Breast epithelium (tissue), 4 donors: ENCODE data around the gene CXCL11. TPM values are rescaled to one million over a fixed set of nuclear protein-coding genes. Genes with fewer than 3 reads are reported as not detected.

Experiments used
- DNase-seq, 2 donors: peaks; one replicate each; pipeline ENCODE4 v3.0.0-alpha.2; 2019; ENCODE audit warnings: low spot score in 2 of 2
- H3K27ac ChIP-seq, 2 donors: fragments of 200-600 bp; sonication (generic) in 1 of 2; one replicate each; pipeline ENCODE4 v1.5.1; 2016 to 2019; ENCODE audit warnings: mild to moderate bottlenecking in 1 of 2
- H3K27me3 ChIP-seq, 2 donors: fragments of 200-600 bp; sonication (generic) in 1 of 2; one replicate each; pipeline versions ENCODE4 v1.5.1 to v1.6.0; 2017 to 2019; ENCODE audit warnings: control low read depth in 1 of 2, mild to moderate bottlenecking in 1 of 2
- H3K36me3 ChIP-seq: fragments of 200-600 bp; one replicate; pipeline ENCODE4 v1.5.1; 2019
- H3K4me1 ChIP-seq, 2 donors: fragments of 200-600 bp; sonication (generic); one replicate each; pipeline ENCODE4 v1.5.1; 2016 to 2019; ENCODE audit warnings: control low read depth in 1 of 2
- H3K4me3 ChIP-seq, 3 donors: fragments of 200-600 bp; sonication (generic); 1 replicate in 2 of 3; 2 replicates in 1 of 3; pipeline ENCODE4 v1.5.1; 2016 to 2019; ENCODE audit warnings: mild to moderate bottlenecking in 3 of 3, moderate library complexity in 2 of 3
- H3K9me3 ChIP-seq, 2 donors: fragments of 200-600 bp; sonication (generic) in 1 of 2; one replicate each; pipeline ENCODE4 v1.5.1; 2016 to 2019; ENCODE audit warnings: control low read depth in 1 of 2
- POLR2A ChIP-seq: fragments of 450-650 bp; IDR thresholded peaks from one replicate; pipeline ENCODE4 v1.6.1; 2016; ENCODE audit warnings: antibody characterized with exemption, mild to moderate bottlenecking, moderate library complexity
- POLR2AphosphoS5 ChIP-seq, 3 donors: sonication (generic); formaldehyde crosslinking; IDR thresholded peaks; one replicate each; pipeline ENCODE4 v1.6.1; 2017; ENCODE audit warnings: antibody characterized with exemption in 3 of 3
- intact Hi-C: fragments of 100-400 bp; cut with DNase I; formaldehyde crosslinking; loops from one replicate; pipeline ENCODE4 v1.15.1; 2023; ENCODE audit warnings: low total_unique reads
- total RNA-seq, 3 donors: library from RNA; depleted of rRNA; stranded (reverse); fragments of >200 nt; gene quantifications; one replicate each; pipeline ENCODE4 v1.1.0, GENCODE V29; 2016
- TF ChIP-seq, protein P1 (sequence below), 3 donors: fragments of 450-650 bp; IDR thresholded peaks; one replicate each; pipeline ENCODE4 v1.5.1; 2016 to 2017; ENCODE audit warnings: antibody characterized with exemption in 3 of 3, mild to moderate bottlenecking in 3 of 3, moderate library complexity in 3 of 3

The CXCL11 gene
- total RNA-seq, 3 donors from 2014 or later, result not detected

DNA sequence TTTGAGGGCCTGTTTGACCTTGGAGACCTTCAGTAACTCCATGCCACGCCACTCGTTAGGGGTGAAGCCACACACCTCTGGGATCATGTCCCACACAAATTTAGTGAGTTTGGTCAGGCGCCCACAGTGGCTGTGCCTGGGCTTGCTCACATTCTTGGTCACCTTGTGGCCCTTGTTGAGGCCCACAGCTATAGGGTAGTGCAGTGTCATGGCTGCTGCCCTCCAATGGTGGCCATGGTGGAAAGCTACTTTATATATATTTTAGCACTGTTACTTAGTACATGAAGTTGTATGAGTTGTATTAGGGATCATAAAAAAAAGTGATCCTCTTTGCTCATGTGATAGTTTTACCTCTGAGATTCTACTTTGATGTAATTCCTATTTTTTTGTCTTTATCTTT, 985 bp upstream of the CXCL11 start:
- intact Hi-C loops, result no loop called here

DNA sequence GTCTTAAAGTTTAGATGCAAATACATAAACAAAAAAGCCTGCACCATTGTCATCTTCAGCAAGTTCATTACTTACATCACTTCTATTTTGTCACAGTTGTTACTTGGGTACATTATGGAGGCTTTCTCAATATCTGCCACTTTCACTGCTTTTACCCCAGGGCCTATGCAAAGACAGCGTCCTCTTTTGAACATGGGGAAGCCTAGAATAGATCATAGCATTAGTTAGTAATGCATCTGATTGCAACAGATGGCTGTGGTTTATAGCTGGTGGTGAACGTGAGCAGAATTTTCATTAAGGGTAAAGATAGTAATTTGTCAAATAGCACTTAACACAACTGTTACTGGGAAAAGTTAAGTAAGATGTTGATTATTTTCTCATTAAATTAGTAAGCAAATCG, 729 bp downstream of the CXCL11 start:
- DNase-seq, result no peak
- TF ChIP-seq POLR2AphosphoS5 (IDR thresholded peaks at IDR 0.05) (no peak), POLR2A (no peak)
- TF ChIP-seq, protein P1, sequence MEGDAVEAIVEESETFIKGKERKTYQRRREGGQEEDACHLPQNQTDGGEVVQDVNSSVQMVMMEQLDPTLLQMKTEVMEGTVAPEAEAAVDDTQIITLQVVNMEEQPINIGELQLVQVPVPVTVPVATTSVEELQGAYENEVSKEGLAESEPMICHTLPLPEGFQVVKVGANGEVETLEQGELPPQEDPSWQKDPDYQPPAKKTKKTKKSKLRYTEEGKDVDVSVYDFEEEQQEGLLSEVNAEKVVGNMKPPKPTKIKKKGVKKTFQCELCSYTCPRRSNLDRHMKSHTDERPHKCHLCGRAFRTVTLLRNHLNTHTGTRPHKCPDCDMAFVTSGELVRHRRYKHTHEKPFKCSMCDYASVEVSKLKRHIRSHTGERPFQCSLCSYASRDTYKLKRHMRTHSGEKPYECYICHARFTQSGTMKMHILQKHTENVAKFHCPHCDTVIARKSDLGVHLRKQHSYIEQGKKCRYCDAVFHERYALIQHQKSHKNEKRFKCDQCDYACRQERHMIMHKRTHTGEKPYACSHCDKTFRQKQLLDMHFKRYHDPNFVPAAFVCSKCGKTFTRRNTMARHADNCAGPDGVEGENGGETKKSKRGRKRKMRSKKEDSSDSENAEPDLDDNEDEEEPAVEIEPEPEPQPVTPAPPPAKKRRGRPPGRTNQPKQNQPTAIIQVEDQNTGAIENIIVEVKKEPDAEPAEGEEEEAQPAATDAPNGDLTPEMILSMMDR (IDR thresholded peaks at IDR 0.05), result no peak
- Histone ChIP-seq H3K4me1 (no peaks in the 10 kb centered on the region), H3K36me3 (no peaks in the 10 kb centered on the region), H3K27me3 (no peaks in the 10 kb centered on the region), H3K27ac (no peak overlapping the region), H3K4me3 (no peak overlapping the region), H3K9me3 (no peaks in the 10 kb centered on the region)
- intact Hi-C loops, result no loop called here

More for the DNA sequence above, 985 bp upstream of the CXCL11 start:
- H3K9me3 ChIP-seq, result no peaks in the 10 kb centered on the region
- TF ChIP-seq POLR2A (no peak), POLR2AphosphoS5 (IDR thresholded peaks at IDR 0.05) (no peak)
- TF ChIP-seq, protein P1 (IDR thresholded peaks at IDR 0.05), result no peak
- no peak overlapping the region for H3K27ac ChIP-seq
- no peak overlapping the region for H3K4me3 ChIP-seq
- no peaks in the 10 kb centered on the region for H3K4me1 ChIP-seq
- H3K36me3 ChIP-seq, result no peaks in the 10 kb centered on the region
- DNase-seq, result no peak
- H3K27me3 ChIP-seq, result no peaks in the 10 kb centered on the region

DNA sequence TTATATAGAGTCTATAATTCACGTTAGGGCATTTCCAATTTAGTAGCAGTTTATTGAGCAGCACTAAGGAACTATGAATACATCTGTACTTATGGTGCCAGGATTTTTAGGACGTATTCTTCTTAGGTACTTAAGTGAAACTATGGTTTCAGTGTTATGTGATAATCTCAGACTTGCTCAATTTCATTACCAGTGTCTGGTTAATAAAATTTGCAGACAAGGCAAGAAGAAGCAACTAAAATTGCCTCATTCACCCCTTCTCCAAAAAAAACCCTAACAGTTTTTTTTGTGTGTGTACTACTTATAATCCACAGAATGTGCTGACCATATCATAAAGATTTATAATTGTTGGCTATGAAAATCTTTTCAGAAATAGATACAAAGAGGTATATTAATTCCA, 6.6 kb downstream of the CXCL11 start:
- H3K4me1 ChIP-seq, result no peaks in the 10 kb centered on the region
- H3K27ac ChIP-seq, result no peak overlapping the region
- intact Hi-C loops, result no loop called here
- H3K36me3 ChIP-seq, result no peaks in the 10 kb centered on the region
- H3K9me3 ChIP-seq, result no peaks in the 10 kb centered on the region
- TF ChIP-seq POLR2A, result no peak
- no peak for TF ChIP-seq POLR2AphosphoS5 (IDR thresholded peaks at IDR 0.05)
- no peak for DNase-seq
- H3K27me3 ChIP-seq, result no peaks in the 10 kb centered on the region
- no peak overlapping the region for H3K4me3 ChIP-seq

DNA sequence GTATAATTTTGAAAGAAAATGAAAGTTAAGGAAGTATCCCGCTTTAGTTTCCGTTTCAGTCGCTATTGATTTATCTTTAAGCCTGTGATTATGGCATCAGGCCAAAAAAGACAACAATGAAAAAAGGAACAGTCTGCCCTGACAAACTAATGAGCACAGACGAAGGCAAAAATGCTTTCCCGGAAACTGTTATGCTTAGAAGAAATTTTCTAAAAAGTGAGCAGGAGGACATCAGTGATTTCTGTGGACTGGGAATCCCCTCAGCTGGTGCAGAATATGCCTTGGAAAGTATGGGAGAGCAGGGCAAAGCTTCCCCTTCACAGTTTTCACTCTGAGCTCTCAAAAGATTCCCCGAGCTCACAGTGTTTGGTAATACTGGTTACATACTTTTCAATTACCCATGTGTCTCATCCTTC, 7.5 kb downstream of the CXCL11 start:
- peak overlapping the region; percentile 26 to 59 (median 37) for H3K4me3 ChIP-seq
- H3K27me3 ChIP-seq, result no peaks in the 10 kb centered on the region
- H3K4me1 ChIP-seq, result no peaks in the 10 kb centered on the region
- intact Hi-C loops, result no loop called here
- no peak for DNase-seq
- H3K9me3 ChIP-seq, result no peaks in the 10 kb centered on the region
- no peaks in the 10 kb centered on the region for H3K36me3 ChIP-seq
- H3K27ac ChIP-seq, result no peak overlapping the region
- TF ChIP-seq POLR2A, result no peak
- TF ChIP-seq POLR2AphosphoS5 (IDR thresholded peaks at IDR 0.05), result no peak
- TF ChIP-seq, protein P1 (IDR thresholded peaks at IDR 0.05), result no peak

DNA sequence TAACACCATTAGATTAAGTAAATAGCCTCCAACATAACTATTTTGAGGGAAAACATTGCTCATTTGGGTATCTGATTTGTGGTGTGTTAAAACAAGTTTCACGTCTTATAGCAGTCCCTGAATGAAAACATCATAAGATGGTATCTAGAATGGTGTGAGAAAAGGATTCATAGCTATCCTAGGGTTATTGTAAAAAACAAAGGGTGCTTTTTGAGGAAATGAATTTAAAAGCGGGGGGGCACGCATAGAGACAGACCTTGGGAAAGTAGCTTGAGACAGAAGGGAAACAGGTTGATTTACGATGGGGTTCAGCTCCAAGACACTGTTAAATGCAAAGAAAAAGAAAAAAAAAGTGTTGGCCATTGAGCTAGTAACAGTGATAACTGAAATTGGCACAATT, 11.8 kb downstream of the CXCL11 start:
- no peak for DNase-seq
- no peaks in the 10 kb centered on the region for H3K4me1 ChIP-seq
- no peaks in the 10 kb centered on the region for H3K9me3 ChIP-seq
- no peaks in the 10 kb centered on the region for H3K27me3 ChIP-seq
- no peaks in the 10 kb centered on the region for H3K36me3 ChIP-seq
- H3K4me3 ChIP-seq, result no peak overlapping the region
- no peak overlapping the region for H3K27ac ChIP-seq
- intact Hi-C loops, result no loop called here
- TF ChIP-seq, protein P1 (IDR thresholded peaks at IDR 0.05), result no peak
- TF ChIP-seq POLR2A (no peak), POLR2AphosphoS5 (IDR thresholded peaks at IDR 0.05) (no peak)

DNA sequence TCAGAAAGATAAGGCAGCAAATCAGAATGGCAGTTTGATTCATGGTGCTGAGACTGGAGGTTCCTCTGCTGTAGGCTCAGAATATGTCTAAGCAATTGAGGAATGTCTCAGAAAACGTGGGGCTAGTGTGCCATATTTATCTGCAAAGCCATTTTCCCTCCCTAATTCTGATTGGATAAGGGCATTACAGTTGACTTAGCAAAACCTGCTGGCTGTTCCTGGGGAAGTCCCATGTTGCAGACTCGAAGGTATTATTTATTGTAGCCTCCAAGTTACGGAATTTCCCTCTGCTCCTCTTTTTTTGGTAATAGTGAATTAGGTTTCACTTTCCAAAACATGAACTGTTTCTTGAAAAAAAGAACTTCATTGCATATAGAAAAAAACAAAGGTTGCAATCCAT, 12.5 kb downstream of the CXCL11 start, which contains the start of gene CXCL10:
Gene CXCL10, minus strand, starts transcription at position 109 of the 400 bp plus-strand sequence. Its CDS starts 66 bp downstream, at position 43.
- H3K9me3 ChIP-seq, result no peaks in the 10 kb centered on the region

More for the DNA sequence above, 12.5 kb downstream of the CXCL11 start, which contains the start of gene CXCL10:
- no peak for DNase-seq
- no peak within 1 kb of the TSS for H3K27ac ChIP-seq
- H3K4me3 ChIP-seq, result no peak within 1 kb of the TSS
- no peaks in the 10 kb centered on the region for H3K4me1 ChIP-seq
- TF ChIP-seq POLR2AphosphoS5 (IDR thresholded peaks at IDR 0.05) (no peak), POLR2A (no peak)
- TF ChIP-seq, protein P1 (IDR thresholded peaks at IDR 0.05), result no peak
- H3K36me3 ChIP-seq, result no peaks in the 10 kb centered on the region
- H3K27me3 ChIP-seq, result no peaks in the 10 kb centered on the region
- intact Hi-C loops, result no loop called here
